Neural progenitor cell (in vitro differentiated cells): Measurements from ENCODE around the gene TANK.

Experiments used
- CTCF ChIP-seq: fragments of 200-600 bp; sonication (generic); IDR thresholded peaks from 2 replicates; pipeline ENCODE4 v1.5.1; 2017; ENCODE audit warnings: antibody characterized with exemption, mild to moderate bottlenecking
- EZH2 ChIP-seq: fragments of 200-600 bp; sonication (generic); IDR thresholded peaks from 2 replicates; pipeline ENCODE4 v1.6.1; 2017; ENCODE audit warnings: antibody characterized with exemption, mild to moderate bottlenecking, moderate library complexity
- EZH2phosphoT487 ChIP-seq: fragments of 200-600 bp; sonication (generic); IDR thresholded peaks from 2 replicates; pipeline ENCODE4 v1.6.1; 2017; ENCODE audit warnings: antibody characterized with exemption

- TF ChIP-seq CTCF (no peak), EZH2 (no peak), EZH2phosphoT487 (no peak)
Measured at GRCh38 chr2:161158882-161159281, 1.3 kb upstream of the TANK start.
